Measurements from ENCODE around the gene UBXN7.
"Not testable (repeated sequence)": the region's sequence is repeated elsewhere in the genome, so short reads cannot be mapped to it uniquely, and the experiment has no call there.

GRCh38 chr3:196386797-196387196 is 45.4 kb downstream of the UBXN7 start:
- not testable (repeated sequence) for TF ChIP-seq CTCF, POLR2A (IDR thresholded peaks at IDR 0.05)
